ENCODE measurements around the gene BBS5.

DNA sequence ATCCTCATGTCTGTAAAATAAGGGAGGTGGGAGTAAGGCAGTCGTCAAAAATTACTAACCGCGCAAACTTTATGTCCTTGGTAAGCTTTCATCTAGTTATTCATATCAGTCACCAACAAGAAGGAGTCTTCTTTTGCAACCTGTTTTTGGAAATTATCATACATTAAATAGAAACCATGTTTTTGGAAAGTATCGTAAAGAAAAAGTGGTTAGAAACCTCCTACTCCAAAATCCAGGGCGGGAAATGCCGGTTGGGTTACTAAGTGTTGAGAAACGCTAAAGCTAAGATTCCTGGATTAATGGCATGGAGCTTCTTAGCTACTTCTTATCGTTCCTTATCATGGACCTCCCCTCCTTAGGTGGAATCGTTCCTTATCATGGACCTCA lies 778 bp downstream of the BBS5 start:
- TF ChIP-seq, protein P1, sequence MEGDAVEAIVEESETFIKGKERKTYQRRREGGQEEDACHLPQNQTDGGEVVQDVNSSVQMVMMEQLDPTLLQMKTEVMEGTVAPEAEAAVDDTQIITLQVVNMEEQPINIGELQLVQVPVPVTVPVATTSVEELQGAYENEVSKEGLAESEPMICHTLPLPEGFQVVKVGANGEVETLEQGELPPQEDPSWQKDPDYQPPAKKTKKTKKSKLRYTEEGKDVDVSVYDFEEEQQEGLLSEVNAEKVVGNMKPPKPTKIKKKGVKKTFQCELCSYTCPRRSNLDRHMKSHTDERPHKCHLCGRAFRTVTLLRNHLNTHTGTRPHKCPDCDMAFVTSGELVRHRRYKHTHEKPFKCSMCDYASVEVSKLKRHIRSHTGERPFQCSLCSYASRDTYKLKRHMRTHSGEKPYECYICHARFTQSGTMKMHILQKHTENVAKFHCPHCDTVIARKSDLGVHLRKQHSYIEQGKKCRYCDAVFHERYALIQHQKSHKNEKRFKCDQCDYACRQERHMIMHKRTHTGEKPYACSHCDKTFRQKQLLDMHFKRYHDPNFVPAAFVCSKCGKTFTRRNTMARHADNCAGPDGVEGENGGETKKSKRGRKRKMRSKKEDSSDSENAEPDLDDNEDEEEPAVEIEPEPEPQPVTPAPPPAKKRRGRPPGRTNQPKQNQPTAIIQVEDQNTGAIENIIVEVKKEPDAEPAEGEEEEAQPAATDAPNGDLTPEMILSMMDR (conservative IDR thresholded peaks at IDR 0.05 in 1 of 2, IDR thresholded peaks at IDR 0.05 in 1 of 2; ENCODE audit: extremely low read depth in 1 of 2, insufficient read depth in 1 of 2, low read depth in 1 of 2, low read length in 2 of 2): no peak
- no peak for TF ChIP-seq EZH2 (IDR thresholded peaks at IDR 0.05; ENCODE audit: borderline replicate concordance, low read length)
